Calu3 (cell line): ENCODE measurements around the gene PAPPA2. TPM values are rescaled to one million over a fixed set of nuclear protein-coding genes. Genes with fewer than 3 reads are reported as not detected.
"Not testable (repeated sequence)": the region's sequence is repeated elsewhere in the genome, so short reads cannot be mapped to it uniquely, and the experiment has no call there.

Experiments
- BruUV-seq: library from RNA; stranded (reverse); fragments of 400-500 nt; replicated peaks from 2 replicates; lab custom pipeline; 2021; lab: Mats Ljungman, UMichigan
- CTCF ChIA-PET: fragments of 300-600 bp; sonication (Branson Sonifier 250); formaldehyde crosslinking; loops from one replicate; lab custom pipeline; 2022; ENCODE audit warnings: antibody characterized with exemption; lab: Charles Lee
- DNase-seq: peaks from one replicate; pipeline ENCODE4 v3.0.0; 2022
- H3K27ac Mint-ChIP-seq: one replicate; pipeline ENCODE4 v1.8.0; 2022; ENCODE audit warnings: mixed read lengths; ENCODE audit not compliant: unreplicated experiment
- H3K27me3 Mint-ChIP-seq: one replicate; pipeline ENCODE4 v1.8.0; 2022; ENCODE audit warnings: mixed read lengths; ENCODE audit not compliant: unreplicated experiment
- H3K36me3 Mint-ChIP-seq: one replicate; pipeline ENCODE4 v1.8.0; 2022; ENCODE audit warnings: mild to moderate bottlenecking, moderate library complexity, mixed read lengths; ENCODE audit not compliant: insufficient read depth, unreplicated experiment
- H3K4me1 Mint-ChIP-seq: one replicate; pipeline ENCODE4 v1.8.0; 2022; ENCODE audit warnings: mild to moderate bottlenecking, low read depth, mixed read lengths; ENCODE audit not compliant: unreplicated experiment
- H3K4me3 Mint-ChIP-seq: one replicate; pipeline ENCODE4 v1.8.0; 2022; ENCODE audit warnings: mild to moderate bottlenecking, low read depth, moderate library complexity, mixed read lengths; ENCODE audit not compliant: unreplicated experiment
- H3K9me3 Mint-ChIP-seq: one replicate; pipeline ENCODE4 v1.8.0; 2022; ENCODE audit warnings: low read depth, mixed read lengths; ENCODE audit not compliant: unreplicated experiment
- CTCF ChIP-seq: fragments of 200-600 bp; IDR thresholded peaks from one replicate; pipeline ENCODE4 v1.8.0; 2022; ENCODE audit warnings: antibody characterized with exemption; ENCODE audit not compliant: unreplicated experiment
- intact Hi-C: fragments of 100-400 bp; cut with micrococcal nuclease; formaldehyde crosslinking; loops from one replicate; pipeline ENCODE4 v1.10.0; 2022; ENCODE audit not compliant: unreplicated experiment
- total RNA-seq: library from RNA; stranded (reverse); gene quantifications from 2 replicates; pipeline ENCODE4 v1.2.3, GENCODE V29; 2022

PAPPA2 gene
- total RNA-seq, 1 experiment from 2014 or later: 0.14 TPM

GRCh38 chr1:176448340-176448739, 14.6 kb upstream of the PAPPA2 start:
- TF ChIP-seq CTCF: no peak
- no TSS peak for BruUV-seq
- CTCF ChIA-PET: interaction anchor here (0.7 kb wide), 1 partner anchor 1338 kb away, joined by 4 read pairs; no protein-coding TSS in a partner anchor
- peaks cover 4% of the 10 kb centered on the region for H3K9me3 Mint-ChIP-seq
- DNase-seq: no peak
- intact Hi-C loops: no loop called here
- peaks cover 23% of the 10 kb centered on the region for H3K27me3 Mint-ChIP-seq
- no peak overlapping the region for H3K4me3 Mint-ChIP-seq
- H3K4me1 Mint-ChIP-seq: no peaks in the 10 kb centered on the region
- H3K27ac Mint-ChIP-seq: no peak overlapping the region
- no peaks in the 10 kb centered on the region for H3K36me3 Mint-ChIP-seq

GRCh38 chr1:176450526-176450925, 12.4 kb upstream of the PAPPA2 start:
- intact Hi-C loops: no loop called here
- peaks cover 2% of the 10 kb centered on the region for H3K9me3 Mint-ChIP-seq
- no peaks in the 10 kb centered on the region for H3K36me3 Mint-ChIP-seq
- CTCF ChIA-PET: no interaction called here
- no peak overlapping the region for H3K4me3 Mint-ChIP-seq
- peaks cover 26% of the 10 kb centered on the region for H3K27me3 Mint-ChIP-seq
- H3K4me1 Mint-ChIP-seq: no peaks in the 10 kb centered on the region
- H3K27ac Mint-ChIP-seq: no peak overlapping the region
- no TSS peak for BruUV-seq
- peak; percentile 30 for DNase-seq
- no peak for TF ChIP-seq CTCF

GRCh38 chr1:176451741-176452140, 11.2 kb upstream of the PAPPA2 start:
- H3K27me3 Mint-ChIP-seq: peaks cover 27% of the 10 kb centered on the region
- H3K4me3 Mint-ChIP-seq, intact Hi-C loops, DNase-seq, BruUV-seq, CTCF ChIA-PET, H3K9me3 Mint-ChIP-seq, H3K36me3 Mint-ChIP-seq, H3K4me1 Mint-ChIP-seq, H3K27ac Mint-ChIP-seq: not testable (repeated sequence)

GRCh38 chr1:176456795-176457194, 6.2 kb upstream of the PAPPA2 start:
- CTCF ChIA-PET: no interaction called here
- intact Hi-C loops: no loop called here
- H3K27me3 Mint-ChIP-seq: peaks cover 57% of the 10 kb centered on the region
- DNase-seq: no peak
- no peaks in the 10 kb centered on the region for H3K36me3 Mint-ChIP-seq
- no peak overlapping the region for H3K4me3 Mint-ChIP-seq
- BruUV-seq: no TSS peak
- no peak overlapping the region for H3K27ac Mint-ChIP-seq
- H3K9me3 Mint-ChIP-seq: no peaks in the 10 kb centered on the region
- H3K4me1 Mint-ChIP-seq: no peaks in the 10 kb centered on the region
- no peak for TF ChIP-seq CTCF

- CTCF ChIA-PET: no interaction called here
- DNase-seq: no peak
- no peaks in the 10 kb centered on the region for H3K9me3 Mint-ChIP-seq
Measured at GRCh38 chr1:176460544-176461336, 2.2 kb upstream of the PAPPA2 start.

More at GRCh38 chr1:176460544-176461336, 2.2 kb upstream of the PAPPA2 start:
- intact Hi-C loops: no loop called here
- BruUV-seq: no TSS peak
- TF ChIP-seq CTCF: no peak
- Mint-ChIP-seq H3K4me3 (no peak overlapping the region), H3K27ac (no peak overlapping the region), H3K27me3 (peaks cover 36% of the 10 kb centered on the region), H3K4me1 (no peaks in the 10 kb centered on the region), H3K36me3 (no peaks in the 10 kb centered on the region)
